ENCODE results near the gene BNIP1. TPM values are rescaled to one million over a fixed set of nuclear protein-coding genes. Genes with fewer than 3 reads are reported as not detected.

BNIP1 gene
- total and polyA plus RNA-seq, 2 of the 4 experiments (the other 2 are of a cell fraction): 24.3 to 35.3 TPM

- H2BK120ac ChIP-seq (ENCODE audit: low read depth, low read length): no peak overlapping the region
- no peak overlapping the region for H3K4me3 ChIP-seq (ENCODE audit: insufficient read depth, low read depth, low read length)
- peaks cover 4% of the 10 kb centered on the region; the same call in 1 of the 2 replicates for H3K9me3 ChIP-seq (ENCODE audit: control insufficient read depth, insufficient read depth, low read length)
- peaks cover 51% of the 10 kb centered on the region for H3K27me3 ChIP-seq (ENCODE audit: control insufficient read depth, insufficient read depth, low read length)
- H2BK20ac ChIP-seq (ENCODE audit: low read depth, low read length): no peak overlapping the region
- no peak overlapping the region for H3K4ac ChIP-seq (ENCODE audit: low read depth, low read length)
- no peaks in the 10 kb centered on the region for H3K79me1 ChIP-seq (ENCODE audit: low read depth in 1 of 2, low read length in 2 of 2)
- intact Hi-C loops (cut with micrococcal nuclease): no loop called here
- H4K8ac ChIP-seq (ENCODE audit: low read depth in 2 of 2, low read length in 2 of 2): no peak overlapping the region
- dilution Hi-C loops (cut with HindIII; ENCODE audit: low sequenced_read_pairs, unreplicated experiment): no loop called here
- POLR2A ChIA-PET (ENCODE audit: unreplicated experiment): no interaction called here
- no peak overlapping the region for H2BK15ac ChIP-seq (ENCODE audit: low read depth, low read length)
- no peak overlapping the region for H2AFZ ChIP-seq (replicated peaks; ENCODE audit: low read length, poor library complexity)
- no peaks in the 10 kb centered on the region for H3K9me1 ChIP-seq (ENCODE audit: insufficient read depth, low read length)
- no peak overlapping the region for H3K9ac ChIP-seq (ENCODE audit: low read depth, low read length)
- H3K18ac ChIP-seq (ENCODE audit: low read depth, low read length): no peak overlapping the region
- no peak overlapping the region for H3K14ac ChIP-seq (replicated peaks; ENCODE audit: low read depth, low read length)
- no peak overlapping the region for H3K27ac ChIP-seq (ENCODE audit: insufficient read depth, low read length)
- no peaks in the 10 kb centered on the region for H3K36me3 ChIP-seq (ENCODE audit: control insufficient read depth, insufficient read depth, low read length)
- no peak overlapping the region for H4K91ac ChIP-seq (ENCODE audit: insufficient read depth, low read depth, low read length)
- H3K4me1 ChIP-seq (ENCODE audit: control insufficient read depth, insufficient read depth, low read length): no peaks in the 10 kb centered on the region
- H3K4me2 ChIP-seq (ENCODE audit: low read depth, low read length): no peak overlapping the region
- TF ChIP-seq BHLHE40 (IDR thresholded peaks at IDR 0.05; ENCODE audit: low read depth, low read length) (no peak), USF2 (IDR thresholded peaks at IDR 0.05; ENCODE audit: low read depth, low read length) (no peak), CEBPB (IDR thresholded peaks at IDR 0.05; ENCODE audit: low read depth, low read length) (no peak), MAFK (IDR thresholded peaks at IDR 0.05; ENCODE audit: low read depth, low read length) (no peak), CTCF (conservative IDR thresholded peaks at IDR 0.05; ENCODE audit: low read depth, low read length) (no peak), SMC3 (IDR thresholded peaks at IDR 0.05; ENCODE audit: low read depth, low read length) (no peak), NFE2L2 (IDR thresholded peaks at IDR 0.05; ENCODE audit: low read depth, low read length) (no peak), FOS (IDR thresholded peaks at IDR 0.05; ENCODE audit: low read depth, low read length) (no peak), MAZ (IDR thresholded peaks at IDR 0.05; ENCODE audit: borderline replicate concordance, low read depth, low read length) (no peak), POLR2A (IDR thresholded peaks at IDR 0.05; ENCODE audit: low read depth, low read length) (no peak), RFX5 (IDR thresholded peaks at IDR 0.05; ENCODE audit: low read depth, low read length) (no peak), MXI1 (IDR thresholded peaks at IDR 0.05; ENCODE audit: borderline replicate concordance, low read depth, low read length) (no peak), CHD1 (IDR thresholded peaks at IDR 0.05; ENCODE audit: low read depth, low read length) (no peak), RAD21 (IDR thresholded peaks at IDR 0.05; ENCODE audit: low read length) (no peak), ELK1 (IDR thresholded peaks at IDR 0.05; ENCODE audit: borderline replicate concordance, low read depth, low read length) (no peak)
- H2AK5ac ChIP-seq (ENCODE audit: low read depth, low read length): no peak overlapping the region
- H3K56ac ChIP-seq (ENCODE audit: extremely low read depth, insufficient read depth, low read length): no peak overlapping the region
- no peak overlapping the region for H4K5ac ChIP-seq (ENCODE audit: low read depth, low read length)
- DNase-seq (no peak), ATAC-seq (ENCODE audit: low read depth) (no peak)
- no peaks in the 10 kb centered on the region for H4K20me1 ChIP-seq (ENCODE audit: insufficient read depth, low read length)
- CTCF ChIA-PET: no interaction called here
- no peak overlapping the region for H2BK5ac ChIP-seq (ENCODE audit: low read depth, low read length, poor library complexity, severe bottlenecking)
- in situ Hi-C loops (cut with MboI; ENCODE audit: low sequenced_read_pairs): no loop called here
- H2AK9ac ChIP-seq (replicated peaks; ENCODE audit: low read depth, low read length, poor library complexity): peak overlapping the region; percentile 45
- WGBS, 2 experiments (ENCODE audit: extremely low coverage in 2 of 2, insufficient read length in 1 of 2): 80% methylated on average over 3 of the region's 8 CpGs; no CpG with 5 or more reads in 1 of the 2 experiments
- no peak overlapping the region for H3K23ac ChIP-seq (ENCODE audit: low read depth, low read length)
- BruUV-seq (replicated peaks): no TSS peak
Observed at GRCh38 chr5:173191561-173191960, 47.2 kb downstream of the BNIP1 start.
